GM12891 (cell line): ENCODE results near the gene ATPAF2.

Source experiments
- POLR2A ChIP-seq: IDR thresholded peaks from 2 replicates; pipeline ENCODE4 v1.6.1; 2011; ENCODE audit warnings: low read depth, low read length, control low read depth
- POLR2AphosphoS5 ChIP-seq: IDR thresholded peaks from 2 replicates; pipeline ENCODE4 v1.6.1; 2011; ENCODE audit warnings: low read depth, low read length, control low read depth
- POU2F2 ChIP-seq: IDR thresholded peaks from 2 replicates; pipeline ENCODE4 v1.6.1; 2011; ENCODE audit warnings: low read depth, mild to moderate bottlenecking, control low read depth, low read length, moderate library complexity
- SPI1 ChIP-seq: IDR thresholded peaks from 2 replicates; pipeline ENCODE4 v1.6.1; 2011; ENCODE audit warnings: low read depth, low read length, control low read depth
- TAF1 ChIP-seq: IDR thresholded peaks from 2 replicates; pipeline ENCODE4 v1.6.1; 2011; ENCODE audit warnings: low read depth, low read length, control low read depth

GRCh38 chr17:18028114-18028951 is 10.6 kb downstream of the ATPAF2 start:
- TF ChIP-seq POLR2AphosphoS5, result no peak
- TF ChIP-seq POLR2A, result no peak
- no peak for TF ChIP-seq TAF1
- TF ChIP-seq SPI1, result no peak
- TF ChIP-seq POU2F2, result no peak
